Pancreas (tissue), 10 donors: ENCODE data around the gene CAD. TPM values are rescaled to one million over a fixed set of nuclear protein-coding genes. Genes with fewer than 3 reads are reported as not detected.

Source experiments
- ATAC-seq, 4 donors: fragments of 200-7000 bp; cut with Tn5 transposase; one replicate each; pipeline versions ENCODE4 v1.8.0 to v1.9.1; 2020; ENCODE audit warnings: mild to moderate bottlenecking in 4 of 4, moderate library complexity in 4 of 4
- DNase-seq, 6 donors: peaks; one replicate each; pipeline ENCODE4 v3.0.0-alpha.2; 2020
- FAIRE-seq: peaks from 2 replicates; lab custom pipeline; 2012; peaks lifted over from hg19 to GRCh38; lab: Jason Lieb, UNC
- H3K27ac ChIP-seq, 4 donors: fragments of 200-600 bp; sonication (generic); 1 replicate in 3 of 4; 2 replicates in 1 of 4; pipeline versions ENCODE4 v1.5.0 to v1.8.0; 2020
- H3K27me3 ChIP-seq, 4 donors: fragments of 200-600 bp; one replicate each; pipeline ENCODE4 v1.8.0; 2021
- H3K36me3 ChIP-seq, 3 donors: fragments of 200-600 bp; sonication (generic) in 1 of 3; one replicate each; pipeline versions ENCODE4 v1.5.0 to v1.8.0; 2020 to 2021
- H3K4me1 ChIP-seq, 3 donors: fragments of 200-600 bp; one replicate each; pipeline ENCODE4 v1.8.0; 2021
- H3K4me3 ChIP-seq, 4 donors: fragments of 200-600 bp; sonication (generic) in 2 of 4; one replicate each; pipeline versions ENCODE4 v1.5.0 to v1.8.0; 2020 to 2021
- H3K9me3 ChIP-seq, 4 donors: fragments of 200-600 bp; one replicate each; pipeline ENCODE4 v1.8.0; 2021
- CTCF ChIP-seq, 4 donors: fragments of 200-600 bp; sonication (generic) in 3 of 4; IDR thresholded peaks; one replicate each; pipeline versions ENCODE4 v1.5.0 to v1.8.0; 2021; ENCODE audit warnings: antibody characterized with exemption in 4 of 4
- WGBS, 2 donors: extraction: QIAGEN DNeasy Blood & Tissue Kit; methylation state at CpG; one replicate each; pipeline ENCODE4 v1.1.7; 2013; 5-methylcytosine and 5-hydroxymethylcytosine counted together
- intact Hi-C, 3 donors: fragments of 100-400 bp; cut with DNase I; formaldehyde crosslinking; loops; one replicate each; pipeline versions ENCODE4 v1.11.1 to v1.14.2; 2022
- polyA plus RNA-seq, 2 donors: library from polyadenylated mRNA; stranded (reverse); fragments of 200-250 nt; gene quantifications; one replicate each; pipeline ENCODE4 v1.2.3, GENCODE V29; 2013
- total RNA-seq, 6 donors: library from RNA; stranded (reverse); fragmentation: NEBNext Ultra II Directional in 4 of 6; extraction: Animal tissue kit (Norgen Biotek cat#: 25700) in 4 of 6; gene quantifications; one replicate each; pipeline versions ENCODE4 v1.2.1 to v1.2.4, GENCODE V29; 2021 to 2023
- donor health status: healthy with polysubstance abuse.
- donor health status: DM: no; HTN: no; CAD: no; lungs with moderate emphysema.
- donor health status: DM: no; HTN: no; CAD: no.
- donor health status: control.
- donor health status: control.
- donor health status: Bipolar disorder and iron deficiency.
- donor health status: DM: yes; HTN: yes; CAD: no.
- donor health status: DM: no; HTN: no; CAD: no.
- donor health status: DM: no; HTN: no; CAD: no.
- donor health status: DM: yes; HTN: yes; CAD: no.

The CAD gene
- total and polyA plus RNA-seq, 8 donors, result 9.6 to 24.6 (median 16.3) TPM

GRCh38 chr2:27249891-27250651, 32.9 kb downstream of the CAD start:
- no peak overlapping the region for H3K27ac ChIP-seq
- TF ChIP-seq CTCF (IDR thresholded peaks at IDR 0.05), result peak; percentile 18 to 60 (median 37)
- intact Hi-C loops, result no loop called here
- no peak overlapping the region for H3K4me3 ChIP-seq
- peak in 5 of 6 donors; percentile 25 to 84 (median 59) for DNase-seq
- H3K36me3 ChIP-seq, result no peaks in the 10 kb centered on the region
- ATAC-seq, result peak; percentile 81 to 97 (median 86)
- no peaks in the 10 kb centered on the region for H3K27me3 ChIP-seq
- H3K9me3 ChIP-seq, result no peaks in the 10 kb centered on the region
- no peak for FAIRE-seq
- no peaks in the 10 kb centered on the region for H3K4me1 ChIP-seq
- 19 to 22% methylated on average over 22 of the region's 22 CpGs for WGBS, 2 donors

GRCh38 chr2:27250652-27251379, 33.6 kb downstream of the CAD start:
- Histone ChIP-seq H3K4me3 (no peak overlapping the region), H3K27ac (no peak overlapping the region), H3K4me1 (no peaks in the 10 kb centered on the region), H3K36me3 (no peaks in the 10 kb centered on the region), H3K9me3 (no peaks in the 10 kb centered on the region), H3K27me3 (no peaks in the 10 kb centered on the region)
- WGBS, 2 donors, result 59 to 67% methylated on average over 13 of the region's 13 CpGs
- ATAC-seq (no peak), FAIRE-seq (no peak), DNase-seq (peak in 1 of 6 donors; percentile 18)
- intact Hi-C loops, result no loop called here
- no peak for TF ChIP-seq CTCF (IDR thresholded peaks at IDR 0.05)

GRCh38 chr2:27251766-27252165, 34.6 kb downstream of the CAD start:
- FAIRE-seq, result no peak
- H3K4me1 ChIP-seq, result no peaks in the 10 kb centered on the region
- no peaks in the 10 kb centered on the region for H3K9me3 ChIP-seq
- H3K4me3 ChIP-seq, result no peak overlapping the region
- intact Hi-C loops, result no loop called here
- WGBS, 2 donors, result 71 to 79% methylated on average over 13 of the region's 13 CpGs
- TF ChIP-seq CTCF (IDR thresholded peaks at IDR 0.05), result no peak
- no peaks in the 10 kb centered on the region for H3K36me3 ChIP-seq
- H3K27ac ChIP-seq, result no peak overlapping the region
- H3K27me3 ChIP-seq, result no peaks in the 10 kb centered on the region
- no peak for ATAC-seq
- peak in 1 of 6 donors; percentile 33 for DNase-seq

GRCh38 chr2:27255187-27255586, 38.0 kb downstream of the CAD start:
- no peaks in the 10 kb centered on the region for H3K27me3 ChIP-seq
- FAIRE-seq, result no peak
- DNase-seq, result no peak

More at GRCh38 chr2:27255187-27255586, 38.0 kb downstream of the CAD start:
- Histone ChIP-seq H3K4me1 (no peaks in the 10 kb centered on the region), H3K36me3 (no peaks in the 10 kb centered on the region), H3K27ac (no peak overlapping the region), H3K4me3 (no peak overlapping the region), H3K9me3 (no peaks in the 10 kb centered on the region)
- ATAC-seq, result no peak
- intact Hi-C loops, result no loop called here
- no peak for TF ChIP-seq CTCF (IDR thresholded peaks at IDR 0.05)
- WGBS, 2 donors, result 27 to 28% methylated on average over 13 of the region's 13 CpGs
